GM18499 (cell line): ENCODE data around the gene FOXK2.
"Not testable (repeated sequence)": the region's sequence is repeated elsewhere in the genome, so short reads cannot be mapped to it uniquely, and the experiment has no call there.

Experiments used
- ATAC-seq: cut with Tn5 transposase; IDR thresholded peaks from one replicate; pipeline ENCODE4 v1.9.1; 2021; ENCODE audit warnings: moderate number of reproducible peaks; ENCODE audit not compliant: insufficient read depth, unreplicated experiment

FOXK2 gene

DNA sequence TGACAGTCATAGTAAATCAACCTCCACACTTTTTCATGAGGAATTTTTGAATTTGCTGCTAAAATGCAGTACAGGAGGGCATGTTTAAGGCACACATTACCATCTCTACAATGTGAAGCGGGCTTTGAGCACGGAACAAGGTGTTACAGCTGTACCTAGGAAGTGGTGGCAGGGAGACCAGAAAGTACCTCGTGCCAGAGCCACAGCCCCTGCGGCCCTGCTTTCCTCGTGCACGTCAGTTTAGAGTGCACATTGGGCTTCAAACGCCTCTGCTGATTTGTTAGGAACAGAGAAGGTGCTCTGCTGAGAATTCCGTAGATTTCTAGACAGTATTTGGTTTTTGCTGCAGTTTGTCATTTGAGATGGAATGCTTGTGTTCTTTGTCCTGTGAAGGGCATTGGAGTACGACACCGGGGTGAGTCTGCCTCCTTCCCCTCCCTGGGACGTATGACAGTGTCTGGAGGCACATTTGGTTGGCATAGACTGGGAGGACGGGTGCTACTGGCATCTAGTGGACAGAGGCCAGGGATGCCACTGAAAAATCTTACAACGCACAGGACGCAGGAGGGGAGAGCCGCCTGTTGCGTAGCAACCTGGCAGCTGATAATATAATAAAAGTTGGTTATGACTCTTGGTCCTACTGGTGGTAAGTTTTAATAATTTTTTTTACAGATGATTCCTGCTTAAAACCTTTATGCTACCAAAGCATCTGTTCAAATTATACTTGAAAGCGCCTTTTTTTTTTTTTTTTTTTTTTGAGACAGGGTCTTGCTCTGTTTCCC, 9.1 kb downstream of the FOXK2 start:
- ATAC-seq, result no peak

DNA sequence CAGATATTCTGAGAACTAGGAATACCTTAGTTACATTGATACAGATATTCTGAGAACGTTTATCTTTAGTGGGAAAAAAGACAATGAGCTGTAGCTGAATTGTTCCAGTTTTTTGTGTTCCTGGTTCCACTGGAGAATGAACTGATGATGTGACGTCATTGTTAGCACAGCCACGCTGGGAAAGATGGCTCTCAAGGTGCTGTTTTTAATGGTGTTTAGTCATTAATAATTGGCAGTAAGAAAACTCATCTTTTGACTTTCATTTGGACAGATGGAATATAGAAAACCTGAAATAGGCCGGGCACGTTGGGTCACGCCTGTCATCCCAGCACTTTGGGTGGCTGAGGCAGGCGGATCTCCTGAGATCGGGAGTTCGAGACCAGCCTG, 10.4 kb downstream of the FOXK2 start:
- ATAC-seq, result no peak

DNA sequence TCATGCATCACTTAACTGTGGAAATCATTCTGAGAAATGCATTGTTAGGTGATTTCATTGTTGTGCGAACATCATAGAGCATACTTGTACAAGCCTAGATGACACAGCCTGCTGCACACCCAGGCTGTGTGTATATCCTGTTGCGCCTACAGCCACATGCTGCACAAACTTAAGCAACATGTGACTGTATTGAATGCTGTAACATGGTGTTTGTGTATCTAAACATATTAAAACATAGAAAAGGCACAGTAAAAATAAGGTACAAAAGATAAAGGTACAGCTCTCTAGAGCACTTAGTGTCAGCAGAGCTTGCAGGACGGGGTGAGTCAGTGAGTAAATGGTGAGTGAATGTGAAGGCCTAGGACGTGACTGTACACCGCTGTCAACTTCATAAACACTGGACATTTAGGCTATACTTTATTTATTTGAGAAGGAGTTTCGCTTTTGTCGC, 11.9 kb downstream of the FOXK2 start:
- no peak for ATAC-seq

DNA sequence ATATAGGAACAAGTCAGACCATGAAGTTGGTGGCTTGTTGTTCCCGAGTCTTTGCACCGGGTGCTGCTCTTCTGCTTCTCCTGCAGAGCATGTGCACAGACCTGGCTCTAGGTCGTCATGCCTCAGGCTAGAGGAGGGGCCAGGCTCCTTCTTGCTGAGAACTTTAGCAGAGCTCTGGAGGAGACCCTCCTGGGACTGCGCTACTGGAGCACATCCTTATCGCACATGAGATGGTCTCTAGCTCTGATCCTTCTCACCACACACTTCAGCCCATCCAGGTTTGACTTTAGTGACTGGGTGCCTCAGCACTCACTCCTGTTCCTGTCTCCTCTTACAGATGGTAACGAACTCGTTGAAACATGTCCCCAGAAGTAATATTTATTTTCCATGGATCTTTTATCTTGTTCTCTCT, 14.9 kb downstream of the FOXK2 start:
- no peak for ATAC-seq

DNA sequence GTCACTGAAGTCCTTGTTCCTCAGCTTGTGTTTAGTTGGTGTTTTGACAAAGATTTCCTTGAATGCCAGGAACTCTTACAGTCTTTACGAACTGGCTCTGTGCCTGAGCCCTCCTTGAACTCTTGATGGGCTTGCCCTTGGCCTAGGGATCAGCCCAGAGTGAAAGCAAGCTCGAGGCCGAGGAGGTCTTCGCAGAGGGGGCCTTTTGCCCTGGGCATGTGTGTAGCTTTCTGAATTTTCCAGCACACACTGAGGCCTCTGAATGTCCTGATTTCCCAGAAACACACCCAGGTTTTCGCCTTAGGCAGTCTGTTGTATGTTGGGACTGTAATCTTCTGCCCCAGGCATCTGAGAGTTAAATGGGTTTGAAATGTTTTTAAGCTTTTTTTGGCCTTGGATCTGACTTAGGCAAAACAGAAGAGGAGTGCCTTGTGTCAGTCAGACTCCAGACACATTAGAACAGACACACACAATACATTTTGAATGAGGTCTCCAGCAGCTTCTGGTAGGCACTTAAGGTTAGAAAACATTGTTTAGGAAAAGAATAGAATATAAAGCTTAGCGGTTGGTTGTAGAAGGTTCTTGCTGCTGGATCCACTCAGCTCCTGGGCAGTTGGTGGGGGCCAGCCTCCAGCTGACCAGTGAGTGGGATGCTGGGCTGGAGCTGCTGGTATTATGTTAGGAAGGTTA, 17.1 kb downstream of the FOXK2 start:
- no peak for ATAC-seq

DNA sequence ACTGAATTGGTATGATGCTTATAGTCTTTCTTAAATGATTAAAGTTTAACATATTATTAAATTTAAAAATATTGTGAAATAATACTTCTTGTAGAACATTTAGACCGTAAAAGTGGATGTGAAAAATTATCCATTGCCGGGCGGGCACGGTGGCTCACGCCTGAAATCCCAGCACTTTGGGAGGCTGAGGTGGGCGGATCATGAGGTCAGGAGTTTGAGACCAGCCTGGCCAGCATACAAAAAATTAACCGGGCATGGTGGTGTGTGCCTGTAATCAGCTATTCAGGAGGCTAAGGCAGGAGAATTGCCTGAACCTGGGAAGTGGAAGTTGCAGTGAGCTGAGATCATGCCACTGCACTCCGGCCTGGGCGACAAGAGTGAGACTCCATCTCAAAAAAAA, 17.7 kb downstream of the FOXK2 start:
- ATAC-seq, result not testable (repeated sequence)

DNA sequence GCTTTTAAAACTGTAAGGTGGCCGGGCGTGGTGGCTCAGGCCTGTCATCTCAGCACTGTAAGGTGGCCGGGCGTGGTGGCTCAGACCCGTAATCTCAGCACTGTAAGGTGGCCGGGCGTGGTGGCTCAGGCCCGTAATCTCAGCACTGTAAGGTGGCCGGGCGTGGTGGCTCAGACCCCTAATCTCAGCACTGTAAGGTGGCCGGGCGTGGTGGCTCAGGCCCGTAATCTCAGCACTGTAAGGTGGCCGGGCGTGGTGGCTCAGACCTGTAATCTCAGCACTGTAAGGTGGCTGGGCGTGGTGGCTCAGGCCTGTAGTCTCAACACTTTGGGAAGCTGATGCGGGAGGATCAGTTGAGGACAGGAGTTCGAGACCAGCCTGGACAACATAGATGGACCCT, 19.5 kb downstream of the FOXK2 start:
- ATAC-seq, result not testable (repeated sequence)

DNA sequence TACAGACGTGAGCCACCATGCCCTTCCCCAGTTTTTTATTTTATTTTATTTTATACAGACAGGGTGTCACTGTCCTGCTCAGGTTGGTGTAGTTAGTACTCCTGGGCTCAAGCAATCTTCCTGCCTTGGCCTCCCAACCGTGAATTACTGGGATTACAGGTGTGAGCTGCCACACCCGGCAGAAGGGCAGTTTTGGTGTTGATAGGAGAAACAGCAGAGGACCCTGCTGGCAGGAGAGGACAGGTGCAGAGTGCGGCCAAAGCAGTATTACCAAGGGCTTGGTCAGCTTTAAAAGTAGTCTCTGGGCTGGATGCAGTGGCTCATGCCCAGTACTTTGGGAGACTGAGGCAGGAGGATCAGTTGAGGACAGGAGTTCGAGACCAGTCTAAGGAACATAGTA, 22.9 kb downstream of the FOXK2 start:
- ATAC-seq, result no peak

DNA sequence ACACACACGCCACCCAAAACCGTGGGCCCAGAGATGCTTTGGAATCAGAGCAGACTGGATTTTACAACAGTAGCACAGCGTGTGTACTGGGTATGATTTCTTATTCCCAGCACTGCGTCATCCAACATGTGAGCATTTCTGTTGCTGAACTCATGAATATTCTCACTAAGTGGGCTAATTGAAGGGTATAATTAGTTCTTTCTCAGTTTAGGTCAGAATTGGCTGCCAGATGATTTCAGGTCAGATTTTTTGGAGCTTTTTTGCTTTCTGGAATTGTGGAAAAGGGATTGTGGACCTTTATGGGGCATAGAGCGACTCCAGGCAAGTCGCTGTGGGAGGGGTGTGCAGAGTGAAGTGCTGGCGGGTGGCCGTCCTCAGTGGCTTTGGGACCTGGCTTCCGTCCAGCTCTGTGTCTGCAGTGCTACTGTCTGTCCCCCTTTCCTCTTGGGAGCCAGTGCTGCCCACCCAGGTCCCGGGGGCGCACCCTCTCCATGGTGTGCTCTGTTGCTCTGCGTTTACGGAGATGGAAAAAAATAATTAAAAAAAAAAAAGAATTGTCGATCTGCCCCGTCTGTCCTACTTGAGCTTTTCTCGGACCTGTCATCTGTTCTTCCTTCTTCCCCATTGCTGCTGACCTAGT, 25.0 kb downstream of the FOXK2 start:
- ATAC-seq, result no peak

DNA sequence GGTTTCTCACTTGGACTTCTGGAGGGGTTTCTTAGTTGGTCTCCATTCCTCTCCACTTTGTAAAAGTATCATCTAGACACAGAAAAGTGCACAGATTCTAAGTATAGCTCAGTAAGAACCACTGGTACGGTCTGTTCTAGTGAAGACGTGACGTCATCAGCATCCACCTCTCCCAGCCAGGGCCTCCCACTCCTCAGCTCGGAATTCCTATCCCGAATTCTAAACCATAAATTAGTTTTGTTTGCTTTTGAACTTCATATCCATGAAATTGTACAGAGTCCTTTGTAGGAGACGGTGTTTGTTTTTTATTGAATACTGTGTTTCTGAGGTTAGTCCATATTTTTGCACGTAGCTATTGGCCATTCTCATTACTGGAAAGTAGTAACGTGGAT, 25.5 kb downstream of the FOXK2 start:
- no peak for ATAC-seq

DNA sequence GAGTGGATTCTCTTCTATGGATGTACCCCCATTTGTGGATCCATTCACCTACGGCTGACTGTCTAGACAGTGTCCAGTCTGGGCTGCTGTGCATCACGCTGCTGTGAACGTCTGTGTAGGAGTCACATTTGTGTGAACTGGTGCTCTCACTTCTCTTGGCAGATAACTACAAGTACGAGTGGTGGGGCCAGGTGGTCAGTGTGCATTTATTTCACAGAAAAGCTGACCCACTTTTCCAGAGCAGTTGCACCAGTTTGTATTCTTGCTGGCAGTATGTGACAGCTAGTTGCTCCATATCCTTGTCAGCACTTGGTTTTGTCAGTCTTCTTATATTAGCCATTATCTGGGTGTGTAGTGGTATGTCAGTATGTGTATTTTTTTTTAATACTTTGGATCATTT, 28.4 kb downstream of the FOXK2 start:
- no peak for ATAC-seq

DNA sequence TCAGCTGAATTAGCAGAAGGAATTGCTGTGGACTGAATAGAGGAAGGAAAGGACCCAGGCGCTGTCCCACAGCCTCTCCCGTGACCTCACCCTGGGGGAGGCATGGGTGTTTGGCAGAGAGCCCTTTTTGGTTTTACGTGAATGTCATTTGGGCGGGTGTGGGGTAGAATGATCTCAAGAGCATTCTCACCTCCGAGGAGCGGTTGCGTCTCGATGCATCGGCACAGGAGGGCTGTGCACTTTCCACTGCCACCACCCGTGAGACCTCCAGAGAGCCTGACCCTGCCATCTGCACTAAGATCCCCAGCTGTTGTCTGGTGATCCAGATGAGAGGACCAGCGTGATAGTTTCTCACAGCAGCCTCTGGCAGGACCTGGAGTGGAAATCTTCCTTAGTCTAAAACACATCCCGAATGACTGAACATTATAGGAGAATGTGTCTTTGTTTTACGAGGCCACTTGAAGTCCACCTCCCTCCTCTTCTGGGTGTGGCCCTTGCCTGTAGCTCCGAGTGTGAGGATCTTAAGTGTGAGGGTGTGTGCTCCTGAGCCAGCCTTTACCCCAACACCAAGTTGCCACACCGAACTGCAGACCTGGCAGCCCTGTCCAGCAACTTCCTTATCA, 29.3 kb downstream of the FOXK2 start:
- ATAC-seq, result no peak

DNA sequence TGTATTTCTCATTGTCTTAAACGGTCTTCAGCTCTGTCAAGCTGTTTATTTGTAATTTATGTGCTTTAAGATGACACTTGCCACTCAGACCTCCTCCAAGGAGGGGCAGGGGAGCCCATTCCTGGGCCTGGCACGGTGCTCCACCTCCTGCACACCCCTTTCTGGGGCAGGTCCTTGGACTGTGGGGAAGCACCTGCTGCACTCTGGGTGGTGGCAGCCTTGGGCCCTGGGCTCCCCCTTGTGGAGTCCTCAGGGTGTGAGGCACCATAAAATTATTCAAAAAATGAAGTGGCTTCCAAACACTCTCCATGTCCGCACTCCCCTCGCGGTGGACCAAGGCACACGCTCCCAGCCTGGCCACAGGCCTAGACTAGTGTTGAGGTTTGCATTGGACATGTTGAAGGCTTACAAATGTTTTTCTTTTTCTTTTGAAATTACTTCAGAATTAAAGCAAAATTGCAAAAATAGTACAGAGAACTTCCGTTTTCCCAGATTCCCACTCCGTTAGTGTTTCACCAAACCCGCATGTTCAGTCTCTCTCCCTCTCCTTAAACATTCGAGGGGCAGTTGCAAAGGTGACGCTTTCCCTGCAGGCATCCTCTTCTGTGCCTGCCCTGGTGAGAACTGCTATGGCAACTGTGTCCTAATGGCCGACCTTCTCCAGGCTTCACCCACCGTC, 32.4 kb downstream of the FOXK2 start:
- ATAC-seq, result no peak

DNA sequence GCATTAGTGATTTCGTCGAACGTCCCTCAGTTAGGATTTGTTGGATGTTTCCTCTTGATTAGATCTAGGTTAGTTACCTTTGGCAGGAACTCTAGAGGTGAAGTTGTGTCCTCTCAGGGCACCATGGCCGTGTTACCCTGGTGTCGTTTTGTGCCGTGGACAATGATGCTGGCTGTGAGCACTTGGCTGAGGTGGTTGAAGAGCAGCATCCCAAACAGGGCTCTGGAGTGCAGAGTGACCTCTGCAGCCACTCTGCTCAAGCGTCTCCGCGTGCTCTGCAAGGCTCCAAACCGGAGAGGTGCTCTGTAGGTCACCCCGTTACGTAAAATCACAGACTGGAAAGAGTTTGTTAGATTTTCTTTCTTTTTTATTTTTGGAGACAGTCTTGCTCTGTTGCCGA, 33.0 kb downstream of the FOXK2 start:
- ATAC-seq, result no peak

DNA sequence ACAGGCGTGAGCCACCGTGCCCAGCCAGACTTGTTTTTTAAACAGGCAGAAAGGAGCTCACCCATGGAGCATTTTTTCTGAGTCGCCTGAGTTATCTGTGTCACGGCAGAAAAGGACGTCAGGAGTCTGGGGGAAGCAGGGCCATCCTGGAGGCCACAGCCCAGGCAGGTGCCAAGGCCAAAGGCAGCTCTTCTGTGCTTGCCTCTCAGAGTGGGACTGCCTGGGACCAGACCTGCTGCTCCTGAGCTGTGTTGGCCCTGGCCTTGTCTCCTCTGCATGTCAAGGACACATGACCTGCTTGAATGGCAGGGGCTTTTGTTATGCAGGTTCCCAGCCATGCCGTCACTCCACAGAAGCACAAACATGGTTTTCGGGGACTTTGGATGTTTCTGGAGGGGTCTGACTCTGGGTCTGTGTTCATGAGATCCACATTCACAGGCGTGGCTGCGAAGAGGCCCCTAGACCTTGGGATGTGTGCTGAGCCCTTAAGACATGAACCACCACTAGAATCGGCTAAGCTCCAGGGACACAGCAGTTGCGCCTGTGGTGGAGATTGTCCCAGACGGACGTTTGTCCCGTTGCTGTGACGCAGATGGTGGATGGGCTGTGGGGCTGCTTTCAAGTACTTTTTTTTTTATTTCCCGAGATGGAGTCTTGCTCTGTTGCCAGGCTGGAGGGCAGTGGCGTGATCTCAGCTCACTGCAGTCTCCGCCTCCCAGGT, 33.8 kb downstream of the FOXK2 start:
- no peak for ATAC-seq

DNA sequence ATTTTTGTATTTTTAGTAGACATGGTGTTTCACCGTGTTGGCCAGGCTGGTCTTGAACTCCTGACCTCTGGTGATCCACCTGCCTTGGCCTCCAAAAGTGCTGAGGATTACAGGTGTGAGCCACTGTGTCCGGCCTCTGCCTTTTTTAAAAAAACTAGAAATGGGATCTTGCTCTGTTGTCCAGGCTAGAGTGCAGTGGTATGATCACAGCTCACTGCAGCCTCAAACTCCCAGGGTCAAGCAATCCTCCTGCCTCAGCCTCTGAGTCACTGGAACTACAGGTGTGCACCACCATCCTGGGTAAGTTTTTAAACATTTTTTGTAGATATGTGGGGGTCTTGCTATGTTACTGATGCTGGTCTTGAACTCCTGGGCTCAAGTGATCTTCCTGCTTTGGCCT, 38.0 kb downstream of the FOXK2 start:
- not testable (repeated sequence) for ATAC-seq

DNA sequence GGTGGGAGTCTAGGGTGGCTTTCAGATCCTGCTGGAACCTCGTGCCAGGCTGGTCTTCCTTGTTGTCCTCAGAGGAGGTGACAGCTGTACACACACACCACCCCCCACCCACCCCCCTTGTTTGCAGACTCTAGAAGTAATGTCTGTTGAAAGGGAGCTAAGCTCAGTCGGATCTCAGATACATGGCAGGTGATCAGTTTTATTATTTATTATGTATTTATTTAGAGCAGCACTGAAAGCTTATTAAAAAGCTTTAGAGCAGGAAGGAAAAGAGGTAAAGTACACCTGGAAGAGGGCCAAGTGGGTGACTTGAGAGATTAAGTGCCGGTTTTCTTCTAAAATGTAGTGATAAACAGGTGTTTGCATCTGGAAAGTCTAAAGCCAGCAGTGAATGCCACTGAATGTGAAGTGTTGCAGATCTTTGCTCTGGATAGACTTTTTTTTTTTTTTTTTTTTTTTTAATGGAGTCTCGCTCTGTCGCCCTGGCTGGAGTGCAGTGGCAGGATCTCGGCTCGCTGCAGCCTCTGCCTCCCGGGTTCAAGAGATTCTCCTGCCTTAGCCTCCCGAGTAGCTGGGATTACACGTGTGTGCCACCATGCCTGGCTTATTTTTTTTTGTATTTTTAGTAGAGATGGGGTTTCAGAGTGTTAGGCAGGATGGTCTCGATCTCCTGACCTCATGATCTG, 40.2 kb downstream of the FOXK2 start:
- ATAC-seq, result no peak

DNA sequence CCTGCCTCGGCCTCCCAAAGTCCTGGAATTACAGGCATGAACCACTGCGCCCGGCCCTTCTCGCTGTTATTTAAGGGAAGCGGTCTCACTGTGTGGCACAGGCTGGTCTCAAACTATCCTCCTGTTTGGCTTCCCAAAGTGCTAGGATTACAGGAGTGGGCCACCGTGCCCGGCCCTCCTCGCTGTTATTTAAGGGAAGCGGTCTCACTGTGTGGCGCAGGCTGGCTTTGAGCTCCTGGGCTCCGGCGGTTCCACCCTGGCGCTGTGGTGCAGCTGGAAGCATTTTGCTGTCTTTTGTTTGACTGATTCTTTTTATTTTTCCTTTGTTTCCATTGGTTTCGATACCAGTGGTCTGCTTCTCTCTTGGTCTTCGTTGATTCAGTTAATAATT, 40.7 kb downstream of the FOXK2 start:
- ATAC-seq, result no peak

DNA sequence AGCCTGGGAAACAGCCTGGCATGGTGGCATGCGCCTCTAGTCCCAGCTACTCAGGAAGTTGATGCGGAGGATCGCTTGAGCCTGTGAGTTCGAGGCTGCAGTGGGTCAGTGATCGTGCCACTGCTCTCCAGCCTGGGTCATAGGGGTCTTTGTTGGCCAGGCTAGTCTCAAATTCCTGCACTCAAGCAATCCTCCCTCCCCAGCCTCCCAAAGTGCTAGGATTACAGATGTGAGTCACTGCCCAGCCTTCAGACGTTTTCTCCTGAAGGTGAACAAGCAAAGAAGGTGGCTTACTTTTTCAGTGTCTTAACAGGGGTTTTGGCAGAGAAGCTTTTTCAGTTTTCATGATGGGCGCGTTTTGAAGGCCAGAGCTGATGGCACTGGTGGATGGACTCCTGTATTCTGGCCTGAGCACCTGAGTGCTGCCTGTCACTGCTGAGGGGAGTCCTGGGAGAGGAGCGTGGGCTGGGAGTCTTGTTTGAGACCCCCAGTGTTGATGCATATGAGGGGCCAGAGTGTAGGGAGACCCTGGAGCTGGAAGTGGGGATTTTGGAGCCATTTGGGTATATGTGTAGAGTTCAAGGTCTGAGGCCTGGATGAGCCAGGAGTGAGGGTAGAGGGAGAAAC, 41.4 kb downstream of the FOXK2 start:
- no peak for ATAC-seq
